GM10248 (cell line): ENCODE results near the gene RFX4.
A peak's percentile ranks its signal among the peaks of the same experiment; 100 is the strongest.

Experiments used
- CTCF ChIA-PET: fragments of 300-600 bp; sonication (Branson Sonifier 250); formaldehyde crosslinking; extraction: SDS; loops from one replicate; lab custom pipeline; 2021; ENCODE audit warnings: antibody characterized with exemption; lab: Yijun Ruan, JAX
- POLR2A ChIA-PET: fragments of 350-650 bp; sonication (Branson Sonifier 250); formaldehyde crosslinking; extraction: SDS; loops from one replicate; lab custom pipeline; 2020; ENCODE audit warnings: antibody characterized with exemption; lab: Yijun Ruan, JAX
- DNase-seq: peaks from one replicate; pipeline ENCODE4 v3.0.0; 2012; ENCODE audit errors: extremely low spot score
- CTCF ChIP-seq: IDR thresholded peaks from 2 replicates; pipeline ENCODE4 v1.5.1; 2012; ENCODE audit warnings: mild to moderate bottlenecking, low read depth; ENCODE audit errors: extremely low read depth, missing control alignments, control extremely low read depth

The RFX4 gene

GRCh38 chr12:106736051-106736957 is 153.5 kb downstream of the RFX4 start:
- DNase-seq: no peak
- POLR2A ChIA-PET: no interaction called here
- peak; percentile 23 for TF ChIP-seq CTCF
- CTCF ChIA-PET: interaction anchor here (1.0 to 2.3 kb wide), 5 partner anchors 11 to 106 kb away, joined by 3 to 5 read pairs (median 5); no protein-coding TSS in a partner anchor

- no peak for DNase-seq
- TF ChIP-seq CTCF: no peak
- CTCF ChIA-PET: interaction anchor here (0.9 to 1.2 kb wide), 2 partner anchors 15 to 205 kb away, joined by 3 read pairs; no protein-coding TSS in a partner anchor
- POLR2A ChIA-PET: no interaction called here
These were observed 156.5 kb downstream of the RFX4 start for GRCh38 chr12:106739318-106739717.

- ChIA-PET POLR2A (no interaction called here), CTCF (interaction anchor here (1.2 to 2.4 kb wide), 2 partner anchors 11 to 16 kb away, joined by 3 to 8 read pairs; no protein-coding TSS in a partner anchor)
- DNase-seq: no peak
- TF ChIP-seq CTCF: no peak
These were observed 157.2 kb downstream of the RFX4 start for GRCh38 chr12:106739815-106740530.

GRCh38 chr12:106740818-106741217 is 158.0 kb downstream of the RFX4 start:
- no peak for TF ChIP-seq CTCF
- POLR2A ChIA-PET: no interaction called here
- CTCF ChIA-PET: interaction anchor here (2.4 kb wide), 1 partner anchor 12 kb away, joined by 8 read pairs; no protein-coding TSS in a partner anchor
- no peak for DNase-seq

- DNase-seq: no peak
- POLR2A ChIA-PET: no interaction called here
- CTCF ChIA-PET: interaction anchor here (1.4 to 2.4 kb wide), 2 partner anchors 13 to 15 kb away, joined by 5 to 8 read pairs; no protein-coding TSS in a partner anchor
- TF ChIP-seq CTCF: no peak
These were observed 158.4 kb downstream of the RFX4 start for GRCh38 chr12:106741247-106741646.

GRCh38 chr12:106743270-106743988 is 160.6 kb downstream of the RFX4 start:
- DNase-seq: no peak
- ChIA-PET CTCF (no interaction called here), POLR2A (no interaction called here)
- TF ChIP-seq CTCF: no peak
